K562 (cell line): ENCODE data around the gene GPR179. TPM values are rescaled to one million over a fixed set of nuclear protein-coding genes. Genes with fewer than 3 reads are reported as not detected.

ENCODE experiments used
- ATAC-seq: fragments of 200-7000 bp; cut with Tn5 transposase; 3 replicates; pipeline ENCODE4 v1.9.1; 2020; ENCODE audit warnings: moderate library complexity
- BruUV-seq: library from RNA; stranded (reverse); fragments of 400-500 nt; replicated peaks from 2 replicates; lab custom pipeline; 2021; lab: Mats Ljungman, UMichigan
- CTCF ChIA-PET: fragments of 300-600 bp; formaldehyde crosslinking; extraction: SDS; loops from one replicate; lab custom pipeline; 2021; ENCODE audit warnings: low intra/inter-chr PET ratio; lab: Yijun Ruan, JAX
- POLR2A ChIA-PET: fragments of 300-600, 350-650 bp; sonication (Branson Sonifier 250); formaldehyde crosslinking; extraction: SDS; loops from one replicate; lab custom pipeline; 2021; ENCODE audit warnings: antibody characterized with exemption, inconsistent platforms; lab: Yijun Ruan, JAX
- DNase-seq, 4 experiments: peaks; one replicate each; pipeline versions ENCODE4 v3.0.0 to v3.0.0-alpha.2; 2011 to 2018; ENCODE audit warnings: low spot score in 3 of 4, mixed read lengths in 3 of 4; ENCODE audit errors: extremely low read depth in 1 of 4
- FAIRE-seq: peaks from 2 replicates; lab custom pipeline; 2011; peaks lifted over from hg19 to GRCh38; lab: Jason Lieb, UNC
- H2AFZ ChIP-seq: 2 replicates; pipeline ENCODE4 v1.6.0; 2011; ENCODE audit warnings: low read depth, low read length, control low read depth, inconsistent platforms
- H3K27ac ChIP-seq: fragments of 200-600 bp; 3 replicates; pipeline ENCODE4 v1.8.0; 2011; ENCODE audit warnings: low read depth, mild to moderate bottlenecking, control low read depth, inconsistent platforms, low read length, moderate library complexity, mixed read lengths; ENCODE audit errors: extremely low read depth
- H3K27me3 ChIP-seq, 2 experiments: fragments of 300-600 bp in 1 of 2; 2 replicates in 1 of 2; 3 replicates in 1 of 2; pipeline versions ENCODE4 v1.6.0 to v1.8.0; 2011; ENCODE audit warnings: inconsistent platforms in 2 of 2, low read length in 2 of 2, mild to moderate bottlenecking in 1 of 2, mixed read lengths in 1 of 2, moderate library complexity in 1 of 2; ENCODE audit not compliant: control insufficient read depth in 2 of 2, insufficient read depth in 2 of 2
- H3K36me3 ChIP-seq: fragments of 300-600 bp; 3 replicates; pipeline ENCODE4 v1.8.0; 2011; ENCODE audit warnings: mild to moderate bottlenecking, low read length, inconsistent platforms; ENCODE audit not compliant: control insufficient read depth, insufficient read depth
- H3K4me1 ChIP-seq, 2 experiments: fragments of 200-600 bp in 1 of 2; replicated peaks in 1 of 2; 2 replicates in 1 of 2; 3 replicates in 1 of 2; pipeline versions ENCODE4 v1.5.1 to v1.8.0; 2011; ENCODE audit warnings: inconsistent platforms in 2 of 2, low read length in 2 of 2, mild to moderate bottlenecking in 1 of 2, mixed read lengths in 1 of 2, moderate library complexity in 1 of 2; ENCODE audit not compliant: control insufficient read depth in 2 of 2, insufficient read depth in 2 of 2
- H3K4me2 ChIP-seq: 2 replicates; pipeline ENCODE4 v1.6.1; 2011; ENCODE audit warnings: low read length, control low read depth, inconsistent platforms, mixed read lengths; ENCODE audit not compliant: insufficient read depth
- H3K4me3 ChIP-seq: fragments of 200-600 bp; sonication (generic), shearing (Covaris generic); 2 replicates; pipeline ENCODE4 v1.5.1; 2016; ENCODE audit warnings: control low read depth, inconsistent platforms
- H3K79me2 ChIP-seq: fragments of 200-600 bp; 3 replicates; pipeline ENCODE4 v1.8.0; 2011; ENCODE audit warnings: low read length, inconsistent platforms; ENCODE audit not compliant: control insufficient read depth, insufficient read depth
- H3K9ac ChIP-seq, 2 experiments: 2 replicates each; pipeline versions ENCODE4 v1.6.0 to v1.6.1; 2011; ENCODE audit warnings: low read depth in 2 of 2, low read length in 2 of 2, control low read depth in 1 of 2, inconsistent platforms in 1 of 2, mild to moderate bottlenecking in 1 of 2, mixed read lengths in 1 of 2; ENCODE audit not compliant: insufficient read depth in 1 of 2
- H3K9me1 ChIP-seq: one replicate; pipeline ENCODE4 v1.6.0; 2011; ENCODE audit warnings: inconsistent platforms, mild to moderate bottlenecking, low read length, moderate library complexity; ENCODE audit not compliant: control insufficient read depth, insufficient read depth
- H3K9me3 ChIP-seq: replicated peaks from 2 replicates; pipeline ENCODE4 v1.5.1; 2011; ENCODE audit warnings: low read depth, low read length, inconsistent platforms; ENCODE audit not compliant: control insufficient read depth, insufficient read depth
- H4K20me1 ChIP-seq: replicated peaks from 2 replicates; pipeline ENCODE4 v1.6.1; 2011; ENCODE audit warnings: low read length, inconsistent platforms, mixed read lengths; ENCODE audit not compliant: control insufficient read depth, insufficient read depth
- DACH1 ChIP-seq: fragments of 450-650 bp; IDR thresholded peaks from 2 replicates; pipeline ENCODE4 v1.6.1; 2018; ENCODE audit not compliant: partially characterized antibody
- HNRNPL ChIP-seq: fragments of 200-400 bp; formaldehyde crosslinking; IDR thresholded peaks from 2 replicates; pipeline ENCODE4 v1.6.1; 2017; ENCODE audit warnings: low read depth, mild to moderate bottlenecking, low read length
- RBM25 ChIP-seq: fragments of 200-400 bp; formaldehyde crosslinking; IDR thresholded peaks from 2 replicates; pipeline ENCODE4 v1.6.1; 2018; ENCODE audit warnings: low read length, low read depth, moderate library complexity; ENCODE audit not compliant: severe bottlenecking
- SNIP1 ChIP-seq: fragments of 450-650 bp; IDR thresholded peaks from 2 replicates; pipeline ENCODE4 v1.7.1; 2017; ENCODE audit warnings: low read depth, mild to moderate bottlenecking
- ZNF584 ChIP-seq: fragments of 200-800 bp; sonication (Bioruptor generic); IDR thresholded peaks from 2 replicates; pipeline ENCODE4 v1.6.1; 2016; ENCODE audit warnings: low read depth, mild to moderate bottlenecking, missing genetic modification characterization, missing compliant biosample characterization
- WGBS: fragments of 100-300 bp; shearing (Covaris generic); methylation state at CpG from one replicate; pipeline ENCODE4 v1.1.6; 2016; ENCODE audit warnings: low coverage, mixed read lengths; ENCODE audit not compliant: insufficient coverage; ENCODE audit errors: missing lambda C conversion rate; 5-methylcytosine and 5-hydroxymethylcytosine counted together
- in situ Hi-C: fragments of 300-500 bp; cut with MboI; formaldehyde crosslinking; loops from 4 replicates; pipeline ENCODE4 v1.15.0; 2018; ENCODE audit warnings: inconsistent platforms, mixed read lengths
- intact Hi-C: fragments of 100-400 bp; cut with micrococcal nuclease; formaldehyde crosslinking; loops from 2 replicates; pipeline ENCODE4 v1.14.2; 2022
- polyA plus RNA-seq, 8 experiments: library from polyadenylated mRNA; depleted of rRNA in 4 of 8; stranded (reverse) in 5 of 8; unstranded in 3 of 8; fragments of >200 nt; fragmentation: Nextera tagmentation in 2 of 8; fragmentation: Illumina TruSeq in 1 of 8; extraction: Ambion mirVana in 2 of 8; extraction: Trizol in 1 of 8; gene quantifications; 2 replicates each; pipeline versions ENCODE4 v1.2.1 to v1.2.3, GENCODE V29; 2011 to 2014; ENCODE audit warnings: inconsistent platforms in 1 of 8, missing spikeins in 1 of 8
- total RNA-seq, 7 experiments: library from RNA; depleted of rRNA in 6 of 7; stranded (reverse); fragments of >200 nt in 6 of 7; fragmentation: Illumina TruSeq in 2 of 7; extraction: Trizol in 2 of 7; gene quantifications; 2 replicates each; pipeline versions ENCODE4 v1.2.1 to v1.2.3, GENCODE V29; 2011 to 2021; ENCODE audit warnings: low replicate concordance in 1 of 7
- TF ChIP-seq, protein P1 (sequence below): IDR thresholded peaks from 2 replicates; pipeline ENCODE4 v1.6.1; 2016; ENCODE audit warnings: missing genetic modification characterization, missing compliant biosample characterization

Gene GPR179
- total and polyA plus RNA-seq, 9 of the 15 experiments (the other 6 are each of a cell fraction or from before 2014, with no cell fraction given), result not detected

DNA sequence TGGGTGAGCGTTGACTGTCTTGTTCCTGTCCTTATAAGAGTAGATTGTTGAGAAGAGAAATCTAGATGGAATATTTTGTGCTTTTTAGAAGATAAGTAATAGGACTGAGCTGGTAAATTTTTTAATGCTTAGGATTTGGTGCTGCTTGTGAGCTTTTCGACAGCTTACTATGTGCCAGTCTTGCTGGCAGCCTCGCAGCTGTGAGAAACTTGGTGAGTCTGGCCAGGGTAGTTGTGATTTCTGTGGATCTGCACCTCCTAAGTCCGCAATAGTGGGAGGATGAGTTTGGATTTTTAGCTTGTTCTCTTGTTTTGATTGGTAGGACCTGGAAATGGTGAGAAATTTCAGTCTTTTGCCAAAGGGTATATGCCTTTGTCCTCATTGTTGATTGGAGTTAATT is 11.5 kb upstream of the GPR179 start:
- Histone ChIP-seq H3K9me3 (no peaks in the 10 kb centered on the region), H2AFZ (no peak overlapping the region), H3K4me1 (peaks cover 21 to 22% of the 10 kb centered on the region in 2 experiments; a peak in 4 of 5 replicates), H3K9ac (no peak overlapping the region), H3K27me3 (no peaks in the 10 kb centered on the region), H3K9me1 (no peaks in the 10 kb centered on the region), H3K27ac (no peak overlapping the region), H3K4me2 (no peak overlapping the region), H3K79me2 (peaks cover 25% of the 10 kb centered on the region), H3K4me3 (no peak overlapping the region), H4K20me1 (peaks cover 9% of the 10 kb centered on the region; the same call in 1 of the 2 replicates), H3K36me3 (no peaks in the 10 kb centered on the region)
- FAIRE-seq (no peak), DNase-seq (no peak), ATAC-seq (no peak)
- CTCF ChIA-PET, result interaction anchor here (0.6 kb wide), 1 partner anchor 121 kb away, joined by 4 read pairs; no protein-coding TSS in a partner anchor
- WGBS, result 90% methylated on average over 4 of the region's 4 CpGs
- no TSS peak for BruUV-seq
- in situ Hi-C loops (no loop called here), intact Hi-C loops (no loop called here)
- POLR2A ChIA-PET, result interaction anchor here (0.6 to 3.5 kb wide), 7 partner anchors 9 to 512 kb away, joined by 3 to 34 read pairs (median 3); no protein-coding TSS in a partner anchor
- TF ChIP-seq SNIP1 (no peak), RBM25 (peak; percentile 18)

DNA sequence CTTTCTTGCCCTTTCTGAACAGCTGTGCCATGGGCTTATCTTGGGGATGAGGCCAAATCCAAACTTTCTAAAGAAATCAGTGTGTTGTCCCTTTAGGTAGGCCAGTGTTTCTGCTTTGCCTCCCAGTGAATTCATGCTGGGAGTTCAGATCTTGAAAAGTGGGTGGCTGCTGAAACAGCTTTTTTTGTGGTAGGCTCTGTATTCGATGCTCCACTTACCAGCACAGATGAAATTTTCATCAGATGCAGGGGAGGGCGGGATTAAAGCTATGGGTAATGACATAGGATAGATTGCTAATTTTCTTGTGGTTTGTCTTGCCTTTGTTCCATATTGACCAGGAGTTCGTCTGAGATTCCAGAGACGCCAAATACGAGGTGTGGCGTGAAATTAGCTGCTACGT is 10.7 kb upstream of the GPR179 start:
- Histone ChIP-seq H3K9ac (no peak overlapping the region), H2AFZ (no peak overlapping the region), H3K9me1 (no peaks in the 10 kb centered on the region), H3K79me2 (peaks cover 25% of the 10 kb centered on the region), H3K4me2 (no peak overlapping the region), H3K27ac (no peak overlapping the region), H3K4me3 (no peak overlapping the region), H3K36me3 (no peaks in the 10 kb centered on the region), H3K9me3 (no peaks in the 10 kb centered on the region), H3K27me3 (no peaks in the 10 kb centered on the region), H4K20me1 (peaks cover 9% of the 10 kb centered on the region; the same call in 1 of the 2 replicates), H3K4me1 (peaks cover 22 to 23% of the 10 kb centered on the region in 2 experiments; a peak in 4 of 5 replicates)
- intact Hi-C loops, result loop anchor here (5.0 kb wide), 1 partner anchor 313 kb away; no protein-coding TSS in a partner anchor
- ATAC-seq, result no peak
- WGBS, result 66% methylated on average over 7 of the region's 7 CpGs
- no peak for DNase-seq
- no peak for FAIRE-seq
- peak; percentile 18 for TF ChIP-seq DACH1
- TF ChIP-seq ZNF584 (CRISPR knock-in tag), result no peak
- TF ChIP-seq HNRNPL, result no peak
- TF ChIP-seq, protein P1, sequence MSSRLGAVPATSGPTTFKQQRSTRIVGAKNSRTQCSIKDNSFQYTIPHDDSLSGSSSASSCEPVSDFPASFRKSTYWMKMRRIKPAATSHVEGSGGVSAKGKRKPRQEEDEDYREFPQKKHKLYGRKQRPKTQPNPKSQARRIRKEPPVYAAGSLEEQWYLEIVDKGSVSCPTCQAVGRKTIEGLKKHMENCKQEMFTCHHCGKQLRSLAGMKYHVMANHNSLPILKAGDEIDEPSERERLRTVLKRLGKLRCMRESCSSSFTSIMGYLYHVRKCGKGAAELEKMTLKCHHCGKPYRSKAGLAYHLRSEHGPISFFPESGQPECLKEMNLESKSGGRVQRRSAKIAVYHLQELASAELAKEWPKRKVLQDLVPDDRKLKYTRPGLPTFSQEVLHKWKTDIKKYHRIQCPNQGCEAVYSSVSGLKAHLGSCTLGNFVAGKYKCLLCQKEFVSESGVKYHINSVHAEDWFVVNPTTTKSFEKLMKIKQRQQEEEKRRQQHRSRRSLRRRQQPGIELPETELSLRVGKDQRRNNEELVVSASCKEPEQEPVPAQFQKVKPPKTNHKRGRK, result no peak
- ChIA-PET POLR2A (interaction anchor here (0.9 to 3.5 kb wide), 7 partner anchors 10 to 60 kb away, joined by 3 to 34 read pairs (median 3); partner anchors contain the start of gene GPR179), CTCF (no interaction called here)
- BruUV-seq, result no TSS peak
- in situ Hi-C loops, result no loop called here
